HG02943 (cell line): ENCODE results near the gene VSTM2B.

Experiments used
- ATAC-seq: cut with Tn5 transposase; IDR thresholded peaks from one replicate; pipeline ENCODE4 v1.9.1; 2021; ENCODE audit warnings: mild to moderate bottlenecking, low read depth, moderate library complexity; ENCODE audit not compliant: unreplicated experiment

Gene VSTM2B

DNA sequence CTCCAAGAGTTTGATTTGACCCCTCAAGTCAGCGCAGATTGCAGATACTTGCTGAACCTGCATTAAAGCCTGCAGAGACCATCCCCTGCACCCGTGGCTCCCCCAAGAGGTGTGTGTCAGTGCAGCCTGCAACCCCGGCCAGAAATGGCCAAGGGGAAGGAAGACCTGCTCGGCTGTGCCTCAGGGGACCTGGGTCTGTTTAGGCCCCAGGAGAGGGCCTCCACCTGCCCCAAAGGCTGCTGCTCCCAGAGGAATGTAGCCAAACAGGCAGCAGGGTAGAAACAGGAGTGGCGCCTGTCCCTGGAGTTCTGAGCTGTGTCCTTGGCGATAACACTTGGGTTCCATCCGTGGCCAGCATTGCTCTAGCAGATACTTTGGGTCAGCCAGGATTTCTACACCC is 88.3 kb downstream of the VSTM2B start:
- no peak for ATAC-seq
